Mesenchymal stem cell (in vitro differentiated cells and primary cell): ENCODE data around the gene CTSH.

ENCODE experiments used
- DNase-seq: peaks from one replicate; pipeline ENCODE4 v3.0.0-alpha.2; 2013
- H2AFZ ChIP-seq: one replicate; pipeline ENCODE4 v1.6.1; 2013; ENCODE audit warnings: low read depth, mild to moderate bottlenecking, control low read depth, inconsistent platforms, low read length, moderate library complexity
- H2AK5ac ChIP-seq: 2 replicates; pipeline ENCODE4 v1.6.1; 2013; ENCODE audit warnings: low read length, moderate library complexity, mild to moderate bottlenecking, inconsistent platforms; ENCODE audit not compliant: severe bottlenecking
- H2BK120ac ChIP-seq: one replicate; pipeline ENCODE4 v1.6.1; 2013; ENCODE audit warnings: low read depth, mild to moderate bottlenecking, inconsistent platforms, low read length, moderate library complexity
- H2BK12ac ChIP-seq, 2 experiments: one replicate each; pipeline ENCODE4 v1.6.1; 2013; ENCODE audit warnings: inconsistent platforms in 2 of 2, low read length in 2 of 2, mild to moderate bottlenecking in 2 of 2, moderate library complexity in 2 of 2, control low read depth in 1 of 2
- H2BK15ac ChIP-seq: one replicate; pipeline ENCODE4 v1.6.1; 2013; ENCODE audit warnings: mild to moderate bottlenecking, low read depth, inconsistent platforms; ENCODE audit not compliant: poor library complexity, severe bottlenecking
- H2BK5ac ChIP-seq: 2 replicates; pipeline ENCODE4 v1.6.1; 2013; ENCODE audit warnings: low read depth, mild to moderate bottlenecking, low read length, control low read depth, inconsistent platforms; ENCODE audit not compliant: poor library complexity, severe bottlenecking
- H3K14ac ChIP-seq, 2 experiments: one replicate each; pipeline ENCODE4 v1.6.1; 2013; ENCODE audit warnings: inconsistent platforms in 2 of 2, low read length in 2 of 2, control low read depth in 1 of 2, mild to moderate bottlenecking in 1 of 2, moderate library complexity in 1 of 2
- H3K18ac ChIP-seq, 2 experiments: one replicate each; pipeline ENCODE4 v1.6.1; 2013; ENCODE audit warnings: inconsistent platforms in 2 of 2, low read length in 2 of 2, control low read depth in 1 of 2, low read depth in 1 of 2, mild to moderate bottlenecking in 1 of 2
- H3K23ac ChIP-seq, 2 experiments: one replicate each; pipeline ENCODE4 v1.6.1; 2013; ENCODE audit warnings: inconsistent platforms in 2 of 2, low read length in 2 of 2, mild to moderate bottlenecking in 2 of 2, moderate library complexity in 2 of 2, control low read depth in 1 of 2
- H3K27ac ChIP-seq: 2 replicates; pipeline ENCODE4 v1.5.1; 2013; ENCODE audit warnings: mild to moderate bottlenecking, moderate library complexity, low read length, control low read depth, inconsistent platforms; ENCODE audit not compliant: poor library complexity, severe bottlenecking
- H3K27me3 ChIP-seq, 2 experiments: 2 replicates each; pipeline versions ENCODE4 v1.6.1 to v1.7.0; 2013; ENCODE audit warnings: low read length in 2 of 2, mild to moderate bottlenecking in 2 of 2, moderate library complexity in 2 of 2, control low read depth in 1 of 2, inconsistent platforms in 1 of 2; ENCODE audit not compliant: control insufficient read depth in 1 of 2, insufficient read depth in 1 of 2
- H3K36me3 ChIP-seq, 2 experiments: 2 replicates each; pipeline versions ENCODE4 v1.6.1 to v1.7.0; 2013; ENCODE audit warnings: low read length in 2 of 2, control low read depth in 1 of 2, inconsistent platforms in 1 of 2, low read depth in 1 of 2, mild to moderate bottlenecking in 1 of 2; ENCODE audit not compliant: insufficient read depth in 2 of 2, control insufficient read depth in 1 of 2
- H3K4ac ChIP-seq, 2 experiments: one replicate each; pipeline ENCODE4 v1.6.1; 2013; ENCODE audit warnings: inconsistent platforms in 2 of 2, low read length in 2 of 2, mild to moderate bottlenecking in 2 of 2, moderate library complexity in 2 of 2, control low read depth in 1 of 2, low read depth in 1 of 2
- H3K4me1 ChIP-seq: 2 replicates; pipeline ENCODE4 v1.6.1; 2013; ENCODE audit warnings: low read depth, low read length, control low read depth; ENCODE audit not compliant: control insufficient read depth, insufficient read depth
- H3K4me2 ChIP-seq: 2 replicates; pipeline ENCODE4 v1.6.1; 2013; ENCODE audit warnings: low read length, mild to moderate bottlenecking, inconsistent platforms; ENCODE audit not compliant: poor library complexity, severe bottlenecking
- H3K4me3 ChIP-seq, 2 experiments: 2 replicates each; pipeline versions ENCODE4 v1.5.1 to v1.7.0; 2013; ENCODE audit warnings: low read length in 2 of 2, mild to moderate bottlenecking in 2 of 2, control low read depth in 1 of 2, low read depth in 1 of 2; ENCODE audit not compliant: insufficient read depth in 1 of 2
- H3K79me1 ChIP-seq: replicated peaks from 2 replicates; pipeline ENCODE4 v1.6.1; 2013; ENCODE audit warnings: mild to moderate bottlenecking, control low read depth, low read length, inconsistent platforms; ENCODE audit not compliant: poor library complexity, severe bottlenecking
- H3K9ac ChIP-seq: 2 replicates; pipeline ENCODE4 v1.7.0; 2013; ENCODE audit warnings: mild to moderate bottlenecking, low read length, moderate library complexity
- H3K9me3 ChIP-seq: 2 replicates; pipeline ENCODE4 v1.7.0; 2013; ENCODE audit warnings: mild to moderate bottlenecking, low read length; ENCODE audit not compliant: control insufficient read depth
- H4K8ac ChIP-seq: one replicate; pipeline ENCODE4 v1.6.1; 2013; ENCODE audit warnings: inconsistent platforms, mild to moderate bottlenecking, low read length, moderate library complexity
- H4K91ac ChIP-seq: one replicate; pipeline ENCODE4 v1.6.1; 2013; ENCODE audit warnings: mild to moderate bottlenecking, low read length, inconsistent platforms
- WGBS: methylation state at CpG from one replicate; pipeline ENCODE4 v1.1.7; 2013; ENCODE audit warnings: mixed read lengths; 5-methylcytosine and 5-hydroxymethylcytosine counted together

Gene CTSH

DNA sequence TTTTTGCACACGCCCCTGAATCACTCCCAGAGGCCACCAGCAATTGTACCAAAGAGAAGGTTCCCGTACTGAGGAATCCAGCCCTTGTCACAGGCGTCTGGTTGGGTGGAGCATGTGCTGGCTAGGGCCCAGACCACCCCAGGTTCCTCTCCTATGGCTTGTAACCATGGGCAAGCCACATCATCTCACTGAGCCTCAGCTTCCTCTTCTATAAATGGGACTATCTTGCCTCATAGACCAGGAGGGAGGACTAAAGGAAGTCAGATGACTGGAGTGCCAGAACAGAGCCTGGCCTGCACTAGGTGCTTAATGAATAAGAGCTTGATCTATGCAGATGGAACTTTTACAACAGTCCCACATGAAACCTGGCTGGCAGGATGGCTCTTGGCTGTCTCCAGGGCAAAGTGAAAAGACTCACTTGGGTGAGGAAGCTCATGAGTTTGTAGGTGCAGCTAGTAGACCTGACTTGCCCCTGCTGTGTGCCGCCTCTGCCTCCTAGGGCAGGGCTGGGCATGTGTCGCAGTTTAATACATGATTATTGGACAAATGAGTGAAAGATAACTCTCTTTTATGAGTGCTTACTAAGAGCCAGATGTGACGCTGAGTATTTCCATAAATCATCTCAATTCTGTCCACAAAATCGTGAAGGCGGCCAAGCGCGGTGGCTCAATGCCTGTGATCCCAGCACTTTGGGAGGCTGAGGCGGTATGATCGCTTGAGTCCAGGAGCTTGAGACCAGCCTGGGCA is 29.3 kb downstream of the CTSH start:
- H3K4me2 ChIP-seq = no peak overlapping the region
- H3K23ac ChIP-seq = no peak overlapping the region
- no peak for DNase-seq
- peaks cover 17% of the 10 kb centered on the region for H3K4me1 ChIP-seq
- peak overlapping the region; percentile 57 for H4K8ac ChIP-seq
- H4K91ac ChIP-seq = no peak overlapping the region
- 87% methylated on average over 12 of the region's 12 CpGs for WGBS
- no peak overlapping the region for H3K4ac ChIP-seq
- H3K4me3 ChIP-seq = no peak overlapping the region
- H3K27me3 ChIP-seq = no peaks in the 10 kb centered on the region
- H3K14ac ChIP-seq = peak overlapping the region in 1 of 2 experiments; percentile 26
- H2BK5ac ChIP-seq = no peak overlapping the region
- no peak overlapping the region for H3K27ac ChIP-seq
- H3K18ac ChIP-seq = no peak overlapping the region
- no peak overlapping the region for H2BK15ac ChIP-seq
- no peak overlapping the region for H2AFZ ChIP-seq
- peaks cover 25% of the 10 kb centered on the region for H3K79me1 ChIP-seq
- no peak overlapping the region for H2AK5ac ChIP-seq
- peak overlapping the region in 1 of 2 experiments; percentile 15 for H2BK12ac ChIP-seq
- no peak overlapping the region for H2BK120ac ChIP-seq
- H3K9ac ChIP-seq = peak overlapping the region; percentile 4
- no peaks in the 10 kb centered on the region for H3K9me3 ChIP-seq
- H3K36me3 ChIP-seq = peaks cover 52 to 62% of the 10 kb centered on the region in 2 experiments

DNA sequence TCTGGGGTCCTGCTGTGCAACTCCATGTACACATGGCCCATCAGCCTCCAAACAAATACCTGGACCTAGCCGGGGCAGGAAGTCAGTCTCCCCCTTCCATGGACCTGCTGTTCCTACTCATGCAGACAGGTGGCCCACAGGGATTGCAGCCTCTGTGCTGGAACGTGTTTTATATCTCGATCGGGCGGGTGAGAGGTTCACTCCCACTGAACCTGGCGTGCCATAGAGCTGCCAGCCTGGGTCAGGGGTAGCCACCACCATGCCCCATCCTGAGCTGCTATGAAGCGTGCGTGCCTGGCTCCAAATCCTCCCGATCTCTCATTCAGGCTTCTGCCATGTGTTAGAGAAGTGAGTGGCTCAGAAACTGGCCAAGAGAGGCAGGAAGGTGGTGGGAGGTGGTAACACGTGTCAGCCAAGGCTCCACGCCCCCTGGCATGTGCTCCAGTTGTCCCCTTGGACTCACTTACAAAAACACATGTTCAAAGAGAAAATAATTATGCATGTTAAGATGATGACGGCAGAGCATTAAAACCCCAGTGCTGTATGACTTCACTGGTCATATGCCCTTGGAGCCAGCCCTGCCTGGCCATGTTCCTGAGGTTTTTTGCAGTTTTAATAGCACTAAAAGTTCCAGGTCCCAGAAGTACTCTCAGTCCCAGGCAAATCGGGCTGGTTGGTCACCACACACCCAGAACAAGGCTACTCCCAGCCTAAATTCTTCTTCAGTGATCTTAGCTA is 30.6 kb downstream of the CTSH start:
- no peaks in the 10 kb centered on the region for H3K9me3 ChIP-seq
- H3K18ac ChIP-seq = no peak overlapping the region
- H3K4me1 ChIP-seq = peaks cover 17% of the 10 kb centered on the region
- no peak overlapping the region for H2BK120ac ChIP-seq
- peaks cover 57 to 63% of the 10 kb centered on the region in 2 experiments for H3K36me3 ChIP-seq
- H2BK15ac ChIP-seq = no peak overlapping the region
- no peak overlapping the region for H2BK5ac ChIP-seq
- H3K14ac ChIP-seq = no peak overlapping the region
- H3K4me3 ChIP-seq = no peak overlapping the region
- H2AK5ac ChIP-seq = no peak overlapping the region
- no peak for DNase-seq
- 98% methylated on average over 11 of the region's 13 CpGs for WGBS
- H3K23ac ChIP-seq = no peak overlapping the region
- H4K91ac ChIP-seq = no peak overlapping the region
- H2BK12ac ChIP-seq = no peak overlapping the region
- H4K8ac ChIP-seq = no peak overlapping the region
- H2AFZ ChIP-seq = no peak overlapping the region
- H3K9ac ChIP-seq = peak overlapping the region; percentile 64
- peaks cover 31% of the 10 kb centered on the region for H3K79me1 ChIP-seq
- no peak overlapping the region for H3K4ac ChIP-seq
- no peaks in the 10 kb centered on the region for H3K27me3 ChIP-seq
- H3K4me2 ChIP-seq = no peak overlapping the region
- H3K27ac ChIP-seq = no peak overlapping the region

DNA sequence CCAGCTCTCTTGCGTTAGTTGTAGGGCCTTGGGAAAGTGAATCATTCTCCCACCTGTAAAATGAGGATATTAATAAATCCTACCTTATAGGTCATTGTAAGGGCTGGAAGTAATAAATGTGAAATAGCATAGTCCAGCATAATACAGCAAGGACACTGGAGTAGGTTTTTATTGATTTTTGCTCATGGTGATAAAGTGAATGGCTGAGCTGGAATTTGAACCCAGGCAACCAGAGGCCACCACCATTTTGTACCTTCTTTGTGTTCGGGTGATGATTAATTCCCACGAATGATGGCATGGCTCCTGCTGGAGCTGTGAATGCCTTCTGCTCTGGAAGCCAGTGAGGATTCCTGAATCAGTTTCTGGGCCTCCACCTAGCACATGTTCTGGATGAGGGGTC is 31.8 kb downstream of the CTSH start:
- Histone ChIP-seq H3K23ac (no peak overlapping the region), H2AK5ac (no peak overlapping the region), H3K4me1 (peaks cover 17% of the 10 kb centered on the region), H4K91ac (no peak overlapping the region), H4K8ac (no peak overlapping the region), H2BK12ac (no peak overlapping the region), H3K18ac (no peak overlapping the region), H3K27me3 (no peaks in the 10 kb centered on the region), H3K9me3 (no peaks in the 10 kb centered on the region), H3K14ac (no peak overlapping the region), H3K4ac (no peak overlapping the region), H3K4me3 (no peak overlapping the region), H2AFZ (no peak overlapping the region), H2BK120ac (no peak overlapping the region), H3K79me1 (peaks cover 29% of the 10 kb centered on the region), H3K27ac (no peak overlapping the region), H3K9ac (no peak overlapping the region), H3K4me2 (no peak overlapping the region), H2BK5ac (no peak overlapping the region), H3K36me3 (peaks cover 54 to 63% of the 10 kb centered on the region in 2 experiments), H2BK15ac (no peak overlapping the region)
- WGBS = 97% methylated on average over 2 of the region's 3 CpGs
- no peak for DNase-seq

DNA sequence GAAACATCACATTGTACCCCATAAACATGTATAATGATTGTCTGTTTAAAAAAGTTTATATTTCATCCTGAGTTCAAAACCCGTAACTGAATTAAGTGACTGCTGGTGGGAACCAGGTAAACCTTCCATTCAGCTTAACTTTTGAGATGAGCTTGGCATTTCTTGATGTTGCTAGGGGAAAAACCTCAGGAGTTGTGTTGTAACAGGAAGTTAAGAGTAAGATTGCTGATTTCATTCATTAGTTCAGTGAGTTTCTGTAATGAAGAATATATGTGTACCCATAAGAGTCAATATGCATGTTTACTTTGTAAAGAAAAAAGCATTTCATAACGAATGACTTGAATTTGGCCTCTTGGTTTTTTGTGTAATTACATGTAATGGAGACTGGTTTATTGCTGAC is 32.5 kb downstream of the CTSH start:
- no peak overlapping the region for H3K4me3 ChIP-seq
- H4K8ac ChIP-seq = no peak overlapping the region
- no peak overlapping the region for H2AK5ac ChIP-seq
- no peak overlapping the region for H3K9ac ChIP-seq
- no peak overlapping the region for H3K4ac ChIP-seq
- no peak overlapping the region for H3K23ac ChIP-seq
- no peak overlapping the region for H2AFZ ChIP-seq
- H3K36me3 ChIP-seq = peaks cover 50 to 63% of the 10 kb centered on the region in 2 experiments
- no peak for DNase-seq
- H2BK12ac ChIP-seq = no peak overlapping the region
- no peak overlapping the region for H2BK15ac ChIP-seq
- no peaks in the 10 kb centered on the region for H3K9me3 ChIP-seq
- no peaks in the 10 kb centered on the region for H3K27me3 ChIP-seq
- peaks cover 29% of the 10 kb centered on the region for H3K79me1 ChIP-seq
- peaks cover 17% of the 10 kb centered on the region for H3K4me1 ChIP-seq
- no peak overlapping the region for H2BK5ac ChIP-seq
- H3K27ac ChIP-seq = no peak overlapping the region
- no peak overlapping the region for H4K91ac ChIP-seq
- no peak overlapping the region for H2BK120ac ChIP-seq
- no peak overlapping the region for H3K18ac ChIP-seq
- 100% methylated on average over 2 of the region's 2 CpGs for WGBS
- H3K4me2 ChIP-seq = no peak overlapping the region
- H3K14ac ChIP-seq = no peak overlapping the region
